GM12875 (cell line): Measurements from ENCODE around the gene NLRP8.

ENCODE experiments used
- H3K4me3 ChIP-seq: one replicate; pipeline ENCODE4 v1.5.1; 2011; ENCODE audit warnings: low read depth, low read length, control low read depth
- TF ChIP-seq, protein P1 (sequence below): IDR thresholded peaks from 2 replicates; pipeline ENCODE4 v1.5.1; 2011; ENCODE audit warnings: low read depth, mild to moderate bottlenecking, control low read depth, inconsistent platforms, low read length, moderate library complexity, borderline replicate concordance; ENCODE audit not compliant: insufficient read depth

Gene NLRP8

DNA sequence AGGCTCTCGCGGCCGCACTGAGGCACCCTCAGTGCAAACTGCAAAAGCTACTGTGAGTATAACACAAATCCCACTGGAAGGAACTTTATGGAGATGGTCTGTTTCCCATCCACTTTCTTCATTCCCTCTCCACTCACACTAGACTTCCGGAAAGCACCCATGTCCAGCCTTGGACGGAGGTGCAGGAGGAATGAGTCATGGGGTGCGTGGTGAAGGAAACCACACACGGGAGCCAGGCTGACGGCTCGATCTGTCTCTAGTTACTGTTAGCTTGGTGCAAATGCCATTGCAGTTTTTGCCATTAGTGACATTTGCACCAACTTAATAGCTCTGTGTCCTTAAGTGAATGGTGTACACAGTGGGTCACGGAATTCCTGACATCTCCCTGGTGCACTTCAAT is 14.6 kb downstream of the NLRP8 start:
- no peak overlapping the region for H3K4me3 ChIP-seq
- TF ChIP-seq, protein P1, sequence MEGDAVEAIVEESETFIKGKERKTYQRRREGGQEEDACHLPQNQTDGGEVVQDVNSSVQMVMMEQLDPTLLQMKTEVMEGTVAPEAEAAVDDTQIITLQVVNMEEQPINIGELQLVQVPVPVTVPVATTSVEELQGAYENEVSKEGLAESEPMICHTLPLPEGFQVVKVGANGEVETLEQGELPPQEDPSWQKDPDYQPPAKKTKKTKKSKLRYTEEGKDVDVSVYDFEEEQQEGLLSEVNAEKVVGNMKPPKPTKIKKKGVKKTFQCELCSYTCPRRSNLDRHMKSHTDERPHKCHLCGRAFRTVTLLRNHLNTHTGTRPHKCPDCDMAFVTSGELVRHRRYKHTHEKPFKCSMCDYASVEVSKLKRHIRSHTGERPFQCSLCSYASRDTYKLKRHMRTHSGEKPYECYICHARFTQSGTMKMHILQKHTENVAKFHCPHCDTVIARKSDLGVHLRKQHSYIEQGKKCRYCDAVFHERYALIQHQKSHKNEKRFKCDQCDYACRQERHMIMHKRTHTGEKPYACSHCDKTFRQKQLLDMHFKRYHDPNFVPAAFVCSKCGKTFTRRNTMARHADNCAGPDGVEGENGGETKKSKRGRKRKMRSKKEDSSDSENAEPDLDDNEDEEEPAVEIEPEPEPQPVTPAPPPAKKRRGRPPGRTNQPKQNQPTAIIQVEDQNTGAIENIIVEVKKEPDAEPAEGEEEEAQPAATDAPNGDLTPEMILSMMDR, result no peak

DNA sequence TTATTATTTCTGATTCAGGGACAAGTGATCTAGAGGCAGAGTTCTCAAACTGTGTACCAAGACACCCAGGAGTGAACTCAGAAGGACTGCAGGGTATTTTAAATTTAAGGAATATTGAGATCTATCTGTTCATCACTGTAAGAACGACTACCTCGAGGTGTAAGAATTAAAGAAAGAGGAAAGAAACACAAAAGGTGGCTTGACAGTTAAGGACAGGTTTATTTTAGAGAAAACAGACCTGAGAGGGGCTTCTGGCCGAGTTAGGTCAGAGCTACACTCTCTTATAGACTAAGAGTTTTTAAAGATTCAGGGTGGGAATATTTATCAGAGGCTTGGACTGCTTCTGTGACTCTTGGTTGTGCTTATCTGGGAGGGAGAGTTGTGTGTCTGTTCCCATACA is 26.4 kb downstream of the NLRP8 start:
- no peak overlapping the region for H3K4me3 ChIP-seq
- TF ChIP-seq, protein P1, result no peak

DNA sequence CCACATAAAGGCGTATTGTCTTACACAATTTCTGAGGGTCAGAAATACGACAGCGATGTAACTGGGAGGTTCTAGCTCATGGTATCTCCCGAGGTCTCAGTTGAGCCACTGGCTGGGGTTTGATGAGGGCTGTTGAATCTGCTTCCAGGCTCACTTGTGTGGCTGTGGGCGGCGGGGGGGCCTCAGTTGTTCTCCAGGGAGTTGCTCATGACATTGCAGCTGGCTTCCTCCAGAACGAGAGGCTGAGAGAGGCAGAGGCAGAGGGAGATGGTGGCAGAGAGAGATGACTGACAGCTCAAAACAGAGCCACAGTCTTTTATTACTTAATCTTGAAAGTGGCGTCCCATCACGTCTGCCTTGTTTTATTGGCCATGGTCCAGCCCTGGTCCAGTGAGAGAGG is 32.8 kb downstream of the NLRP8 start:
- TF ChIP-seq, protein P1, result no peak
- no peak overlapping the region for H3K4me3 ChIP-seq

DNA sequence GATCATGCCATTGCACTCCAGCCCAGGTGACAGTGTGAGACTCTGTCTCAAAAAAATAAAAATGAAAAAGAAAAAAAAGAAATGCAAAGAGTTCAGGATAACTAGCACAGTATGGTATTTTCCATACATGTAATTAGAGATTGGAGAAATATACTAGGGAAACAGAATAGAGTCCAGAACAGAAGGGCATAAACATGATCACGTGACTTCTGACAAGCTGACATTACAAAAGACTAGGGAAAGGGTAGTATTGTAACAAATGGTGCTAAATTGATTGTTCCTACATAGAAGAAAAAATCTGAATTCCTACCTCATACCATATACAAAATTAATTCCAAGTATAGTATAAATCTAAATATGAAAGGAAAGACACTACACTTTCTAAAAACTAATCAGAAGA is 37.6 kb downstream of the NLRP8 start:
- TF ChIP-seq, protein P1, result no peak

DNA sequence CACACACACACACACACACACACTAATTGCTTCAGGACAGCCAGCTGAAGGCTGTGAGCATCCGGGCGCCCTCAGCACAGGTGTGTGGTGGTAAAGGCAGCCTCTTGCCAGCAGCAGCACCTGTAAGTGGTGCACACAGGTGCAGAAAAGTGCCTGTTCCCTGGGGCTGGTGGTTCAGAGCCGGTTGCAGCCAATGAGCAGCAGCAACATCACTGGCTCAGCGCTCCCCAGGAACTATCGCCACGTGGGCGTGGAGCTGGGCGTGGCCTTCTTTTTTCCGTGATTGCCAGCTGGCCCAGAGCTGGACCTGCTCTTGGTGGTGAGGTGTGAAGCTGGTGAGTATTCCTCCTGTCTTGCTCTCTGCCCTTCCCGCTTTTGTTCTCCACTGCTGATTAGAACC is 38.9 kb downstream of the NLRP8 start, which contains the start of gene NLRP5:
TSS of gene NLRP5 (plus strand) at position 289 of the 400 bp plus-strand sequence.
- TF ChIP-seq, protein P1, result no peak
- H3K4me3 ChIP-seq, result no peak within 1 kb of the TSS

More for the DNA sequence above, 37.6 kb downstream of the NLRP8 start:
- H3K4me3 ChIP-seq, result no peak overlapping the region

DNA sequence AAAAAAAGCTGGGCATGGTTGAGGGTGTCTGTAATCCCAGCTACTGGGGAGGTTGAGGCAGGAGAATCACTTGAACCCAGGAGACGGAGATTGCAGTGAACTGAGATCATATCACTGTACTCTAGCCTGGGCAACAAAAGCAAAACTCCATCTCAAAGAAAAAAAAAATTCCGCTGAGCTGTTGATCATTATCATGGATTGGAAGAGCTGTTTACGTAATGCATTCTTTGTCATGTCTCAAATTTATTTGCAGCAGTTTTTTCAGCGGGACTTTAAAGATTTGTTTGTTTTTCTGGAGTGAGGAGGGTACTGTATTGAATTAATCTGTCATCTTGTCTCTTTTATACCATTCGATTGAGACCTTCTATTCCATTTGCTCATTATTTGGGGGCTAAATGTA is 43.2 kb downstream of the NLRP8 start:
- TF ChIP-seq, protein P1, result no peak
- no peak overlapping the region for H3K4me3 ChIP-seq

DNA sequence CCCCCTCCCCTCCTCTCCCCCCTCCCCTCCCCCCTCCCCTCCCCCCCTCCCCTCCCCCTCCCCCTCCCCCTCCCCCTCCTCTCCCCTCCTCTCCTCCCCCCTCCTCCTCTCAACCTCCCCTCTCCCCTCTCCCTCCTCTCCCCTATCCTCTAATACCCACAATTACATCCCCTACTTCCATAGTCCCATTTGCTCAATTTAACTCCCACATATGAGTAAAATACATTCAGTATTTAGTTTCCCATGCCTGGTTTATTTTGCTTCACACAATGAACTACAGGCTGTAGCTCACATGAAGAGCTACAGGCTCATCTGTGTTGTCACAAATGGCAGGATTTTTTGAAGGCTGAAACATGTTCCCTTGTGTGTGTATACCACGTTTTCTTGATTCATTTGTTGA is 45.9 kb downstream of the NLRP8 start:
- TF ChIP-seq, protein P1, result no peak
- no peak overlapping the region for H3K4me3 ChIP-seq
